GM19240 (cell line): ENCODE data around the gene CLDN15.
A peak's percentile ranks its signal among the peaks of the same experiment; 100 is the strongest.
"Not testable (repeated sequence)": the region's sequence is repeated elsewhere in the genome, so short reads cannot be mapped to it uniquely, and the experiment has no call there.

Experiments used
- DNase-seq: peaks from one replicate; pipeline ENCODE4 v3.0.0; 2011; ENCODE audit warnings: low spot score; ENCODE audit not compliant: insufficient read length

The CLDN15 gene, protein sequence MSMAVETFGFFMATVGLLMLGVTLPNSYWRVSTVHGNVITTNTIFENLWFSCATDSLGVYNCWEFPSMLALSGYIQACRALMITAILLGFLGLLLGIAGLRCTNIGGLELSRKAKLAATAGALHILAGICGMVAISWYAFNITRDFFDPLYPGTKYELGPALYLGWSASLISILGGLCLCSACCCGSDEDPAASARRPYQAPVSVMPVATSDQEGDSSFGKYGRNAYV

DNA sequence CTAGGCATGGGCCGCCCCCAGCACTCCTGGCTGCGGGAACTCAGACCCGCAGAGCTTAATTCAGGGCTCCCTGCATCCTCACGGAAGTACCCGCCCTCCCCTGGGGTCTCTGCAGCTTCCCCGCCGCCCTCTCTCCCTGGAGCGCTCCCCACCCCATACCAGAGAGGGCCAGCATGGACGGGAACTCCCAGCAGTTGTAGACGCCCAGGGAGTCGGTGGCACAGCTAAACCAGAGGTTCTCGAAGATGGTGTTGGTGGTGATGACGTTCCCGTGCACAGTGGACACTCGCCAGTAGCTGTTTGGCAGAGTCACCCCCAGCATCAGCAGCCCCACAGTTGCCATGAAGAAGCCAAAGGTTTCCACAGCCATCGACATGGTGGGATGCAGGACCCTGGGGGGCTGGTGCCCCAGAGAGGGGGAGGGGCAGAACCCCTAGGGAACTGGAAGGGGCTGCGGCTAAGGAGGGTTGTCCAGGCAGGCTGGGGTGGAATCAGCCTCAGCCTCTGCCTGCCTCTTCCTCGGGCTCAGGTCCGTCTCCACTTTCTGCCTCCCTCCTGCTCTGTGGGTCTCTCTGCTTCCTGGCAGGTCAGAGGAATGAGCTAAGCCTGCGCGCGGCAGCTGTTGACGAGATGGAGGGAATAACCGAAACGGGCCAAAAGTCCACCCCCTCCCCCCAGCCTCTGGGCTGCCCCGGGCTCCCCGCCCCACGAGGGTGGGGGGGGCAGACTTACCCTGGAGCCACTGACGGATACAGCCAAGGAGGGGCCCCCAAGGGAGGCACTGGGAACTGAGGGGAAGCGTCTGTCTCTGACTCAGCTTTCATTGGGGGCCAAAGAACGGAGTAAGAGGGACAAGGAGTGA is at the start of gene CLDN15:
Gene CLDN15 (minus strand): TSS at position 597 of the 862 bp plus-strand sequence. CDS start 221 bp downstream, at position 376.
- no peak for DNase-seq

- no peak for DNase-seq
Measured at GRCh38 chr7:101287032-101287431, 49.4 kb upstream of the CLDN15 start.

- not testable (repeated sequence) for DNase-seq
Measured at GRCh38 chr7:101285880-101286279, 48.3 kb upstream of the CLDN15 start.

GRCh38 chr7:101285171-101285570 is 47.6 kb upstream of the CLDN15 start:
- DNase-seq: no peak

GRCh38 chr7:101280912-101281311 is 43.3 kb upstream of the CLDN15 start:
- not testable (repeated sequence) for DNase-seq

DNA sequence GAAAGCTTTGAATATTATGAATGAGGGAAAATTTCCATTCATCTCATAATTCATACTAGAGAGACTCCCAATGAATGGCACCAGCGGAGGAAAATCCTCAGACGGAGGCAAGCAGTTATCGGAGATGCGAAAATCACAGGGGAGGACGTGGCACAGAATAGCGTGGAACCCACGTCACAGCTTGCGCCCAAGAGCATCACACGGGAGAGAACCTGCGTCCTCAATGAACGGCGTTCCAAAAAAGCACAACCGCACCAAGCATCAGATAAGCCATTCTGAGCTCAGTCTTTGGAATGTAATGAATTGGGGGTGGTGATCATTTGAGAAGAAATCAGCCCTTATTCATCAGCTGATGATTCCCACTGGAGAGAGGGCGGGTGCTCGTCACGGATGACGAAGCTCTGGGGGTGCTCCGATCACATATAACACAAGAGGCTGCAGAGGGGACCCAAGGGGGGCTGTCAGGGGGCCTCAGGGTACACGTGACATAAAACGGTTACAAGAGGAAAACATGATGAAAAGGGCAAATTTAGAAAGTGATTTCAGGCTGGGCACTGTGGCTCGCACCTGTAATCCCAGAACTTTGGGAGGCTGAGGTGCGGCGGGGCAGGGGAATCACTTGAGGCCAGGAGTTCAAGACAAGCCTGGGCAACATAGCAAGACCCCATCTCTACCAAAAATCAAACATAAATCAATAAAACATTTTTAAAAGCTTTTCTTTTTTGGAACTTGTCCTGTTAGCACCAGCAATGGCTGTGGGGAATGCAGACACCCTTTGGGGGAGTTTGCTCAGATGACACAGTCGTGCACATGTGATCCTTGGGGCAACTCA is 41.1 kb upstream of the CLDN15 start:
- no peak for DNase-seq

DNA sequence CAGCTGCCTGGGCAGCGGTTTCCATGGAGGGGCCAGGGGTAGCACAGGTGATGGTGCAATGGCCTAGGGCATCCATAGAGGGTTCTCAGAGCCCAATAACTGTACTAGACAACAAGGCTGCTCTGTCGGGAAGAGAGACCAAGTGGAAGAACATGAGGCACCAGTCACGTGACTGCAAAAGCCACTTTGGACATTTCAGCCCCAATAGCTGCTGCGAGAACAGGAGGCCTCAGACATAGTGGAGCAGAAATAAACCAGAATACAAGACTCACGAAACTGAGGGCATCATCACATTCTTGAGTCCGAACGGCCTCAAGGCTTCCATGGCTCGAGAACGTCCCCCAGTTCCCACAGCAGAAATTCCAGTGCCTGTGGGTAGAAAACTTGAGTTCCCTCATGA is 39.6 kb upstream of the CLDN15 start:
- no peak for DNase-seq

DNA sequence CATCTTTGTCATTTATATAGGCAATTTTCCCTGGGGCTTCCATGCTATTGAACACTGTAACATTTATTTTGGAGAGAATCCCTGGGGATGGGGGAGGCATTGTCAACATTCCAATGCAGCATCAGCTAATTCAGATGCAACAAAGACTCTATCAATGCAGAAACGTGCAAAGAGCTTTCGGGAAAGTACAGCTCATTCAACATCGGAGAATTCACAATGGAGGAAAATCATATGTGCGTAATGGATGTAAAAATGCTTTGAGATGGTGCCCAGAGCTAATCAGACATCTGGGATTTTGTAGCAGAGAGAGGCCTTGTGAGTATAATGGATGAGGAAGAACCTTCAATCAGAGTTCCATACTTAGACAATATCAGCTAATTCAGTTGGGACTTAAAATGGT is 35.6 kb upstream of the CLDN15 start:
- no peak for DNase-seq

DNA sequence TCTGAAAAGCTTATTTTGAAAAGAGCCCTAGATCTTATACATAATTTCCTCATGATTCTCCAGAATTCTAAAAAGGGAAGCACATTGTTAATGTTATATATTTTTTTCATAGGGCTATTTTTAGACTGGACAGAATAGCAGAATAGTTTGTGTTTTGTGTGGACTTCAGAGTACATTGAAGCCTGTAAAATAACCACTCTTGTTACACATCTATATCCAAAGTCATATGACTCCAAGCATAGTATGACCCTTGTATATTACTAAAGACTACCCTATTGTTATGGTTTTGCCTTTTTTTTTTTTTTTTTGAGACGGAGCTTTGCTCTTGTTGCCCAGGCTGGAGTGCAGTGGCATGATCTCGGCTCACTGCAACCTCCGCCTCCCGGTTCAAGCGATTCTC is 33.4 kb upstream of the CLDN15 start:
- DNase-seq: no peak

DNA sequence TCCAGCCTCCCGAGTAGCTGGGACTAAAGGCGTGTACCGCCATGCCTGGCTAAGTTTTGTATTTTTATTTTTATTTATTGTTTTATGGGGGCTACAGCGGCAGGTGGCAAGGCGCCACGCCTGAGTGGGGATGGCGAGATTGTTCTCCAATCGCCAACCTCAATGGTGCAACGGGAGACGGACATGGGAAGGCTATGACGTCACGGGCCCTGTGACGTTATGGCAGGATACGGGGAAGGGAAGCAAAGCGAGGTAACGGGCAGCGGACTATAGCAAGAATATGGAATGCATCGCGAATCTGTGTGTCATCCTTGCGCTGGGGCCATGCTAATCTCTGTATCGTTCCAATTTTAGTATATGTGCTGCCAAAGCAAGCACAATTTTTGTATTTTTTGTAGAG is 32.1 kb upstream of the CLDN15 start:
- no peak for DNase-seq

GRCh38 chr7:101265622-101266516 is 28.3 kb upstream of the CLDN15 start:
- DNase-seq: no peak

GRCh38 chr7:101264102-101264706 is 26.6 kb upstream of the CLDN15 start:
- not testable (repeated sequence) for DNase-seq

- DNase-seq: no peak
Measured at GRCh38 chr7:101258243-101258731, 20.7 kb upstream of the CLDN15 start.

GRCh38 chr7:101255796-101256195 is 18.2 kb upstream of the CLDN15 start:
- no peak for DNase-seq

- DNase-seq: not testable (repeated sequence)
Measured at GRCh38 chr7:101253199-101253598, 15.6 kb upstream of the CLDN15 start.

DNA sequence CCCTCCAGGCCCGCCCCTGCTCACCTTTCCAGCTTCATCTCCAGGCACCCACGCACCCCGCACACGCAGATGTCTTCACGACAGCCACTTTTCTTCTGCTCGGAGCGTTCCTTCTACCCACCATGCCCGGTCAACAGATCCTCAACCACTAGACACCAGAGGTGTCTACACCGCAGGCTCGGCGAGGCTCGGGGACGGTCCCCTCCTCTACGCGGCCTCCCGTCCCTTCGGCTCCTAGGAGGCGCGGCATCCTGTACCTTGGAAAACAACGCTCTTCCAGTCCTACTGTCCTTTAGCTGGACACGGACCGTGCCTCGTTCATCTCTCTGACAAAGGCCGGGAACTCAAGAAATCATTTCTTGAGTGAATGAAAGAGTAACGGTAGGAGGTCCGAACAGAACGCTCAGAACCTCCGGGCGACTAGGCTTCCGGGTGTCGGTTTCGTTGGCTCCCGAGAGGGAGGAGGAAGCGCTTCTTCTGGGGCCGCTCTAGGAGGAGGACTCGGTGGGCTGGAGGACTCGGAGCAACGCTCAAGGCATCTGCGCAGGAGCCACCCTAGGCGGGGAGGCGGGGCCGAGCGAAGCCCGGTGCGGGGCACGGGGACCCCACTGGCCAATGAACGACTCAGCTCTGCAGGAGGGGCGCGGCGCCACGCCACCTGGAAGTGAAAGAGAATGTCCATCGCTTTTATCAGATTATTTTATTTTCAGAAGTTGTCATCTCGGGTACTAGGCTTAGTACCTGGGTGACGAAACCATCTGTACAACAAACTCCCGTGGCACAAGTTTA is 14.5 kb upstream of the CLDN15 start:
- DNase-seq: peak; percentile 92

- no peak for DNase-seq
Measured at GRCh38 chr7:101250324-101250723, 12.7 kb upstream of the CLDN15 start.

GRCh38 chr7:101248276-101248675 is 10.7 kb upstream of the CLDN15 start:
- DNase-seq: no peak

GRCh38 chr7:101245147-101245668 is 7.6 kb upstream of the CLDN15 start:
- DNase-seq: no peak
